HCT116 (cell line): ENCODE measurements around the gene VSX2.

ENCODE experiments used
- CTCF ChIP-seq, 3 experiments: fragments of 200-600 bp in 1 of 3; sonication (generic) in 1 of 3; IDR thresholded peaks in 2 of 3; conservative IDR thresholded peaks in 1 of 3; 2 replicates each; pipeline ENCODE4 v1.5.1; 2012 to 2017; ENCODE audit warnings: low read depth in 2 of 3, low read length in 2 of 3, antibody characterized with exemption in 1 of 3, borderline replicate concordance in 1 of 3, control low read depth in 1 of 3, mild to moderate bottlenecking in 1 of 3, mixed read lengths in 1 of 3, mixed run types in 1 of 3, moderate library complexity in 1 of 3; ENCODE audit not compliant: insufficient read depth in 1 of 3
- ELF1 ChIP-seq: IDR thresholded peaks from 2 replicates; pipeline ENCODE4 v1.6.1; 2012; ENCODE audit warnings: low read depth, borderline replicate concordance
- FOSL1 ChIP-seq: IDR thresholded peaks from 2 replicates; pipeline ENCODE4 v1.6.1; 2012; ENCODE audit warnings: low read depth
- JUND ChIP-seq: IDR thresholded peaks from 2 replicates; pipeline ENCODE4 v1.6.1; 2012
- POLR2A ChIP-seq: IDR thresholded peaks from 2 replicates; pipeline ENCODE4 v1.7.0; 2011; ENCODE audit warnings: borderline replicate concordance; ENCODE audit not compliant: insufficient read depth, insufficient read length; ENCODE audit errors: extremely low read depth
- POLR2AphosphoS5 ChIP-seq: IDR thresholded peaks from 2 replicates; pipeline ENCODE4 v1.6.1; 2011; ENCODE audit warnings: mild to moderate bottlenecking, low read depth, low read length, moderate library complexity
- RAD21 ChIP-seq: IDR thresholded peaks from 2 replicates; pipeline ENCODE4 v1.6.1; 2012; ENCODE audit warnings: low read depth, mild to moderate bottlenecking
- REST ChIP-seq: IDR thresholded peaks from 2 replicates; pipeline ENCODE4 v1.6.1; 2012; ENCODE audit warnings: low read depth
- SRF ChIP-seq: IDR thresholded peaks from 2 replicates; pipeline ENCODE4 v1.6.1; 2012; ENCODE audit warnings: low read depth
- YY1 ChIP-seq: IDR thresholded peaks from 2 replicates; pipeline ENCODE4 v1.6.1; 2011; ENCODE audit warnings: low read length, low read depth, moderate library complexity, mild to moderate bottlenecking; ENCODE audit not compliant: insufficient replicate concordance; ENCODE audit errors: extremely low read depth
- ZBTB33 ChIP-seq: IDR thresholded peaks from 2 replicates; pipeline ENCODE4 v1.6.1; 2011; ENCODE audit warnings: mild to moderate bottlenecking, low read length, moderate library complexity; ENCODE audit not compliant: insufficient replicate concordance; ENCODE audit errors: extremely low read depth
- ZFX ChIP-seq: fragments of 450-650 bp; IDR thresholded peaks from 2 replicates; pipeline ENCODE4 v1.6.1; 2017
- ZNF274 ChIP-seq: fragments of 200-500 bp; sonication (Bioruptor generic); IDR thresholded peaks from 2 replicates; pipeline ENCODE4 v1.6.1; 2014; ENCODE audit warnings: mild to moderate bottlenecking, low read depth, low read length, inconsistent platforms

- TF ChIP-seq YY1 (no peak), ZFX (no peak), CTCF (IDR thresholded peaks at IDR 0.05 in 2 of 3, conservative IDR thresholded peaks at IDR 0.05 in 1 of 3; ENCODE audit: borderline replicate concordance in 1 of 3, insufficient read depth in 1 of 3, low read depth in 2 of 3, low read length in 2 of 3) (no peak), ZNF274 (no peak), POLR2A (no peak), FOSL1 (no peak), ZBTB33 (no peak), SRF (no peak), RAD21 (no peak), REST (no peak), ELF1 (no peak), POLR2AphosphoS5 (no peak), JUND (no peak)
Observed at GRCh38 chr14:74258764-74259035, 19.5 kb downstream of the VSX2 start.
